Measurements from ENCODE around the gene KCNE3.

The KCNE3 gene

GRCh38 chr11:74444173-74444826 lies 23.0 kb downstream of the KCNE3 start:
- Histone ChIP-seq H3K9me3 (ENCODE audit: insufficient read depth, low read length) (no peaks in the 10 kb centered on the region), H3K9ac (ENCODE audit: low read length) (no peak overlapping the region), H2AFZ (ENCODE audit: low read depth, low read length) (no peak overlapping the region), H3K36me3 (replicated peaks; ENCODE audit: low read depth, low read length) (no peaks in the 10 kb centered on the region), H3K27me3 (ENCODE audit: low read depth, low read length) (no peaks in the 10 kb centered on the region), H3K4me3 (ENCODE audit: low read length) (no peak overlapping the region), H3K4me1 (ENCODE audit: low read length) (no peaks in the 10 kb centered on the region), H4K20me1 (ENCODE audit: insufficient read depth, low read length) (no peaks in the 10 kb centered on the region), H3K79me2 (ENCODE audit: low read length) (no peaks in the 10 kb centered on the region), H3K27ac (ENCODE audit: low read length) (no peak overlapping the region), H3K4me2 (ENCODE audit: low read length) (no peak overlapping the region)
- TF ChIP-seq, protein P1, sequence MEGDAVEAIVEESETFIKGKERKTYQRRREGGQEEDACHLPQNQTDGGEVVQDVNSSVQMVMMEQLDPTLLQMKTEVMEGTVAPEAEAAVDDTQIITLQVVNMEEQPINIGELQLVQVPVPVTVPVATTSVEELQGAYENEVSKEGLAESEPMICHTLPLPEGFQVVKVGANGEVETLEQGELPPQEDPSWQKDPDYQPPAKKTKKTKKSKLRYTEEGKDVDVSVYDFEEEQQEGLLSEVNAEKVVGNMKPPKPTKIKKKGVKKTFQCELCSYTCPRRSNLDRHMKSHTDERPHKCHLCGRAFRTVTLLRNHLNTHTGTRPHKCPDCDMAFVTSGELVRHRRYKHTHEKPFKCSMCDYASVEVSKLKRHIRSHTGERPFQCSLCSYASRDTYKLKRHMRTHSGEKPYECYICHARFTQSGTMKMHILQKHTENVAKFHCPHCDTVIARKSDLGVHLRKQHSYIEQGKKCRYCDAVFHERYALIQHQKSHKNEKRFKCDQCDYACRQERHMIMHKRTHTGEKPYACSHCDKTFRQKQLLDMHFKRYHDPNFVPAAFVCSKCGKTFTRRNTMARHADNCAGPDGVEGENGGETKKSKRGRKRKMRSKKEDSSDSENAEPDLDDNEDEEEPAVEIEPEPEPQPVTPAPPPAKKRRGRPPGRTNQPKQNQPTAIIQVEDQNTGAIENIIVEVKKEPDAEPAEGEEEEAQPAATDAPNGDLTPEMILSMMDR (IDR thresholded peaks at IDR 0.05; ENCODE audit: low read depth, low read length), result no peak
- no peak for TF ChIP-seq EZH2phosphoT487 (IDR thresholded peaks at IDR 0.05; ENCODE audit: low read depth)

- no peak overlapping the region for H3K4me3 ChIP-seq (ENCODE audit: low read length)
- H3K27ac ChIP-seq (ENCODE audit: low read length), result no peak overlapping the region
- TF ChIP-seq, protein P1 (IDR thresholded peaks at IDR 0.05; ENCODE audit: low read depth, low read length), result no peak
- no peak for TF ChIP-seq EZH2phosphoT487 (IDR thresholded peaks at IDR 0.05; ENCODE audit: low read depth)
- H4K20me1 ChIP-seq (ENCODE audit: insufficient read depth, low read length), result no peaks in the 10 kb centered on the region
- no peaks in the 10 kb centered on the region for H3K79me2 ChIP-seq (ENCODE audit: low read length)
- H3K9ac ChIP-seq (ENCODE audit: low read length), result no peak overlapping the region
- no peak overlapping the region for H2AFZ ChIP-seq (ENCODE audit: low read depth, low read length)
- H3K4me2 ChIP-seq (ENCODE audit: low read length), result no peak overlapping the region
- no peaks in the 10 kb centered on the region for H3K36me3 ChIP-seq (replicated peaks; ENCODE audit: low read depth, low read length)
- no peaks in the 10 kb centered on the region for H3K27me3 ChIP-seq (ENCODE audit: low read depth, low read length)
- H3K9me3 ChIP-seq (ENCODE audit: insufficient read depth, low read length), result no peaks in the 10 kb centered on the region
- H3K4me1 ChIP-seq (ENCODE audit: low read length), result no peaks in the 10 kb centered on the region
Observed at GRCh38 chr11:74443071-74443864, 24.1 kb downstream of the KCNE3 start.

- no peaks in the 10 kb centered on the region for H4K20me1 ChIP-seq (ENCODE audit: insufficient read depth, low read length)
- H3K27me3 ChIP-seq (ENCODE audit: low read depth, low read length), result no peaks in the 10 kb centered on the region
- H3K79me2 ChIP-seq (ENCODE audit: low read length), result no peaks in the 10 kb centered on the region
- H3K9me3 ChIP-seq (ENCODE audit: insufficient read depth, low read length), result no peaks in the 10 kb centered on the region
- H2AFZ ChIP-seq (ENCODE audit: low read depth, low read length), result no peak overlapping the region
- no peaks in the 10 kb centered on the region for H3K4me1 ChIP-seq (ENCODE audit: low read length)
- no peak overlapping the region for H3K9ac ChIP-seq (ENCODE audit: low read length)
- no peak overlapping the region for H3K27ac ChIP-seq (ENCODE audit: low read length)
- H3K4me2 ChIP-seq (ENCODE audit: low read length), result no peak overlapping the region
- no peaks in the 10 kb centered on the region for H3K36me3 ChIP-seq (replicated peaks; ENCODE audit: low read depth, low read length)
- TF ChIP-seq EZH2phosphoT487 (IDR thresholded peaks at IDR 0.05; ENCODE audit: low read depth), result no peak
- TF ChIP-seq, protein P1 (IDR thresholded peaks at IDR 0.05; ENCODE audit: low read depth, low read length), result no peak
- no peak overlapping the region for H3K4me3 ChIP-seq (ENCODE audit: low read length)
Observed at GRCh38 chr11:74442636-74443035, 24.7 kb downstream of the KCNE3 start.

GRCh38 chr11:74438681-74439080 lies 28.7 kb downstream of the KCNE3 start:
- Histone ChIP-seq H3K27ac (ENCODE audit: low read length) (no peak overlapping the region), H3K36me3 (replicated peaks; ENCODE audit: low read depth, low read length) (no peaks in the 10 kb centered on the region), H3K27me3 (ENCODE audit: low read depth, low read length) (no peaks in the 10 kb centered on the region), H2AFZ (ENCODE audit: low read depth, low read length) (no peak overlapping the region), H3K9me3 (ENCODE audit: insufficient read depth, low read length) (no peaks in the 10 kb centered on the region), H3K4me1 (ENCODE audit: low read length) (peaks cover 9% of the 10 kb centered on the region; the same call in 1 of the 2 replicates), H3K4me3 (ENCODE audit: low read length) (no peak overlapping the region), H3K9ac (ENCODE audit: low read length) (no peak overlapping the region), H4K20me1 (ENCODE audit: insufficient read depth, low read length) (no peaks in the 10 kb centered on the region), H3K79me2 (ENCODE audit: low read length) (no peaks in the 10 kb centered on the region), H3K4me2 (ENCODE audit: low read length) (no peak overlapping the region)
- TF ChIP-seq, protein P1 (IDR thresholded peaks at IDR 0.05; ENCODE audit: low read depth, low read length), result no peak
- no peak for TF ChIP-seq EZH2phosphoT487 (IDR thresholded peaks at IDR 0.05; ENCODE audit: low read depth)
